Activated T-cell treated with anti-CD3 and anti-CD28 coated beads for 4 hours (primary cell): Measurements from ENCODE around the gene RARA.

Source experiments
- DNase-seq: peaks from one replicate; pipeline ENCODE4 v3.0.0-alpha.2; 2020

RARA gene

GRCh38 chr17:40309031-40309948 lies at the start of gene RARA:
RARA (plus strand) TSS chr17:40309180; CDS start chr17:40331219, 22,039 bp downstream.
- no peak for DNase-seq

- no peak for DNase-seq
These were observed 49.5 kb upstream of the RARA start for GRCh38 chr17:40259505-40259904.

- no peak for DNase-seq
These were observed 48.5 kb upstream of the RARA start for GRCh38 chr17:40260528-40260927.

GRCh38 chr17:40264458-40265185 lies 44.4 kb upstream of the RARA start:
- DNase-seq = no peak

- DNase-seq = no peak
These were observed 43.6 kb upstream of the RARA start for GRCh38 chr17:40265337-40265736.

- no peak for DNase-seq
These were observed 42.1 kb upstream of the RARA start for GRCh38 chr17:40266882-40267281.

- no peak for DNase-seq
These were observed 40.8 kb upstream of the RARA start for GRCh38 chr17:40268141-40268712.

- no peak for DNase-seq
These were observed 30.6 kb upstream of the RARA start for GRCh38 chr17:40278414-40278813.

GRCh38 chr17:40279402-40279801 lies 29.6 kb upstream of the RARA start:
- DNase-seq = no peak

GRCh38 chr17:40281663-40282062 lies 27.3 kb upstream of the RARA start:
- no peak for DNase-seq

- no peak for DNase-seq
These were observed 25.3 kb upstream of the RARA start for GRCh38 chr17:40283662-40284061.

GRCh38 chr17:40284085-40284713 lies 24.8 kb upstream of the RARA start:
- no peak for DNase-seq

- no peak for DNase-seq
These were observed 22.5 kb upstream of the RARA start for GRCh38 chr17:40286473-40286872.

- DNase-seq = no peak
These were observed 21.9 kb upstream of the RARA start for GRCh38 chr17:40287159-40287493.

- DNase-seq = peak; percentile 97
These were observed 21.2 kb upstream of the RARA start, which contains the start of gene CDC6 for GRCh38 chr17:40287494-40288369. CDC6 (plus strand) TSS chr17:40287879; CDS start chr17:40289421, 1,542 bp downstream.

GRCh38 chr17:40290629-40291280 lies 18.2 kb upstream of the RARA start:
- DNase-seq = no peak

- DNase-seq = no peak
These were observed 17.7 kb upstream of the RARA start for GRCh38 chr17:40291281-40291664.

GRCh38 chr17:40293363-40293762 lies 15.6 kb upstream of the RARA start:
- DNase-seq = no peak

- no peak for DNase-seq
These were observed 13.2 kb upstream of the RARA start for GRCh38 chr17:40295488-40296436.

GRCh38 chr17:40297511-40297910 lies 11.5 kb upstream of the RARA start:
- no peak for DNase-seq
